T-helper 2 cell treated with Interferon-gamma antibody and Interleukin-4, amounts not matched to agents 100 ng/mL and 5 ng/mL, for 36 hours (primary cell): ENCODE measurements around the gene ZNF565. TPM values are rescaled to one million over a fixed set of nuclear protein-coding genes. Genes with fewer than 3 reads are reported as not detected.
"Not testable (repeated sequence)": the region's sequence is repeated elsewhere in the genome, so short reads cannot be mapped to it uniquely, and the experiment has no call there.

Experiments used
- intact Hi-C: fragments of 100-400 bp; cut with micrococcal nuclease; formaldehyde crosslinking; loops from one replicate; pipeline ENCODE4 v1.15.1; 2023
- total RNA-seq: library from RNA; stranded (reverse); gene quantifications from 2 replicates; pipeline ENCODE4 v1.2.3, GENCODE V29; 2022

ZNF565 gene
- total RNA-seq, 1 donor from 2014 or later: 3.0 TPM

DNA sequence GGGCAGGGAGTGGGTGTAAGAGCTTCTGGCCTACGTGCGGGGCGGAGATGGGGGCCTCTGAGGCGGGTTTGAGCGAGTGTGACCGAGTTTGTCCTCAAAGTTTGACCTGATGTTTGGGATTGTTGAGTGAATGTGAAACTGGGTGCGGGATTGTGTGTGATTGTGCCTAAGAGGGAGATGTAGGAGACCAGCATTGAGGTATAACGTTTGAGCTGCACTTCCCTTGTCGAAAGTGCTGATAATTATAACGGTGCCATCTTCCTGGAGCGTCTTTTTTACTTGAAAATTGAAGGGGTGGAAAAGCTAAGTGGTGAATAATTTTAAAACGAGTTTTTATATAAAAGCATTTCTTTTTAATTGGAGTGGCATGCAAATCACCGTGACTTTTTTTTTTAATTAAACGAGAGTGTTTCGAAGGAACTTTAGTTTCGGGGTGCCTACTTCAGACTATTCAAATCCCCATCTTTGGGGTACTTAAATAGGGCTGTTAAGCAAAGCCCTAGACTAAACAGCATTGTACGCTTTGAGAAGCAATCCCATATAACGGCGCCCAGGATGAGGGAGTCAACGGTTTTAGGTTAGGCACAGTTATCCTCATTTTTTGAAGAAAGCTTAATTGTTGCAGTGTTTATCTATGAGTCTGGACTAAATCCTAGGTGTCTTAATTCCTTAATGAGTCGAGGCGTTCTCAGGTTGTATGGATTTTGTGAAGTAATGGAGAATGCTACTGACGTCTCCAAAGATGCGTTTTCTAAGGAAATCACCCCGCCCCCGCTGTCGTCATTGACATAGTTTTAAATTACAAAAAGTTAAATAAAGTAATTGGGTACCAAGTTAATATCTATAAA, 1.0 kb upstream of the ZNF565 start:
- intact Hi-C loops: loop anchor here (1.0 to 10.0 kb wide), 7 partner anchors 75 to 1159 kb away; partner anchors contain the start of genes CAPNS1, ZNF382, ZNF420 and ZNF461

- intact Hi-C loops: loop anchor here (10.0 kb wide), 3 partner anchors 362 to 1162 kb away; partner anchors contain the start of genes ZNF382, ZNF527 and ZNF529
Observed at GRCh38 chr19:36212895-36213294, 1.6 kb downstream of the ZNF565 start.

GRCh38 chr19:36210497-36210896, 4.0 kb downstream of the ZNF565 start:
- intact Hi-C loops: loop anchor here (10.0 kb wide), 3 partner anchors 364 to 1164 kb away; partner anchors contain the start of genes ZNF382, ZNF527 and ZNF529

DNA sequence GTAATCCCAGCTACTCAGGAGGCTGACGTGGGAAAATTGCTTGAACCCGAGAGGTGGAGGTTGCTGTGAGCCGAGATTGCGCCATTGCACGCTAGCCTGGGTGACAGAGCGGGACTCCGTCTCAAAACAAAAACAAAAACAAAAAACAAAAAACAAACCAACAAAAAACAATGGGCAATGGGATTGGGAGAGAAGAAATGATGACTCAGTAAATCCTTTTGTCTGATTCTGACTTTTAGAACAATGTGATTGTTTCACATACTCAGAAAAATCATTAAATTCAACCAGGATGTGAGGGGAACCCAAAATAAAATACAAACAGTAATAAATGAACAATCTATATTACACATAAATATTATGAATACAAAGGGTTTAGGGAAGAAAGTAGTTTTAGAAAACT, 5.1 kb downstream of the ZNF565 start:
- intact Hi-C loops: no loop called here

- intact Hi-C loops: no loop called here
Observed at GRCh38 chr19:36207605-36208252, 6.7 kb downstream of the ZNF565 start.

DNA sequence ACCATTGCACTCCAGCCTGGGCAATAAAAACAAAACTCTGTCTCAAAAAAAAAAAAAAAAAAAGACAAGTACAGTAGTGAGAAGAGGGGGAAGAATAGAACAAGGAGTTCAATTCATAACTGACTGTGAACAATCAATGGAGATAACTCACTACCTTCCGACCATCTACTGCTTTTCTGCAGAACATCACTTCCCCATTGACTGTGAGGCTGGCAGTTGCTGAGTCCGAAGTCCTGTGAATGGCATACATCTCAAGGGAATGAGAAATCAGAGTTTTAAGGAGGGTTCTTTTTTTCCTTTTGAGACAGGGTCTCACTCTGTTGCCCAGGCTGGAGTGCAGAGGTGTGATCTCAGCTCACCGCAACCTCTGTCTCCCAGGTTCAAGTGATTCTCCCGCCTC, 11.2 kb downstream of the ZNF565 start:
- intact Hi-C loops: no loop called here

DNA sequence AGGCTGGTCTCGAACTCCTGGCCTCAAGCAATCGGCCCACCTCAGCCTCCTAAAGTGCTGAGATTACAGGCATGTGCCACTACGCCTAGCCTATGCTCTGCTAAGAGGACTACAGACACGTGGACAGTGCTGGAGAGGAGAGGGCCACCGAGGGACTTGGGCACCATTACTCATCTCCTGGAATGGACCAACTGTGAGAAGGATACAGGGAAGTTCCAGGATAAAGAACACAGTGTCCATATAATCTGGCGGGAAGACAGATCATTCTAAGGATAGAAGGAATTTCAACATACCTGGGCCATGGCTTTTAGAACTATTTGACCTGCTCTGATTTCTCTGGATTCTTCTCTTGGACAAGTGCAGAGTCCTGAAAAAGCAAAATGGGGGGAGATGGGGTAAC, 12.8 kb downstream of the ZNF565 start:
- intact Hi-C loops: no loop called here

DNA sequence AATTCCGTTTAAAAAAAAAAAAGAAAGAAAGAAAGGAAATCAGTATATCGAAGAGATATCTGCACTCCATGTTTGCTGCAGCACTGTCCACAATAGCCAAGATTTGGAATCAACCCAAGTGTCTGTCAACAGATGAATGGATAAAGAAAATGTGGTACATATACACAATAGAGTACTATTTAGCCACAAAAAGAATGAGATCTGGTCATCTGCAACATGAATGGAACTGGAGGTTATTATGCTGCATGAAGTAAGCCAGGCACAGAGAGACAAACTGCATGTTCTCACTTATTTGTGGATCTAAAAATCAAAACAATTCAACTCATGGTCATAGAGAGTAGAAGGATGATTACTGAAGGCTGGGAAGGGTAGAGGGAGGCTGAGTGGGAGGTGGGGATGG, 16.3 kb downstream of the ZNF565 start:
- intact Hi-C loops: no loop called here

- intact Hi-C loops: no loop called here
Observed at GRCh38 chr19:36196249-36196648, 18.2 kb downstream of the ZNF565 start.

DNA sequence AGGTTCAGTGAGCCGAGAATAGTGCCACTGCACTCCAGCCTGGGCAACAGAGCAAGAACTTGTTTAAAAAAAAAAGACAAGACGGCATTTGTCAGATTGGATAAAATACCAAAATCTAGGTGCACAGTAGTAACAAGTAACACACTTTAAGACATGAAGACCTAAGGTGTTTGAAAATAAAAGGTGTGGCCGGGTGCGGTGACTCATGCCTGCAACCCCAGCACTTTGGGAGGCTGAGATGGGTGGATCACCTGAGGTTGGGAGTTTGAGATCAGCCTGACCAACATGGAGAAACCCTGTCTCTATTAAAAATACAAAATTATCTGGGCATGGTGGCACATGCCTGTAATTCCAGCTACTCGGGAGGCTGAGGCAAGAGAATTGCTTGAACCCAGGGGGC, 27.7 kb downstream of the ZNF565 start:
- intact Hi-C loops: not testable (repeated sequence)

- intact Hi-C loops: no loop called here
Observed at GRCh38 chr19:36183245-36183628, 31.2 kb downstream of the ZNF565 start.

- intact Hi-C loops: no loop called here
Observed at GRCh38 chr19:36182612-36183244, 31.7 kb downstream of the ZNF565 start.

- intact Hi-C loops: not testable (repeated sequence)
Observed at GRCh38 chr19:36179077-36179476, 35.4 kb downstream of the ZNF565 start.

GRCh38 chr19:36173846-36174245, 40.6 kb downstream of the ZNF565 start:
- intact Hi-C loops: not testable (repeated sequence)

GRCh38 chr19:36172852-36173251, 41.6 kb downstream of the ZNF565 start:
- intact Hi-C loops: no loop called here

DNA sequence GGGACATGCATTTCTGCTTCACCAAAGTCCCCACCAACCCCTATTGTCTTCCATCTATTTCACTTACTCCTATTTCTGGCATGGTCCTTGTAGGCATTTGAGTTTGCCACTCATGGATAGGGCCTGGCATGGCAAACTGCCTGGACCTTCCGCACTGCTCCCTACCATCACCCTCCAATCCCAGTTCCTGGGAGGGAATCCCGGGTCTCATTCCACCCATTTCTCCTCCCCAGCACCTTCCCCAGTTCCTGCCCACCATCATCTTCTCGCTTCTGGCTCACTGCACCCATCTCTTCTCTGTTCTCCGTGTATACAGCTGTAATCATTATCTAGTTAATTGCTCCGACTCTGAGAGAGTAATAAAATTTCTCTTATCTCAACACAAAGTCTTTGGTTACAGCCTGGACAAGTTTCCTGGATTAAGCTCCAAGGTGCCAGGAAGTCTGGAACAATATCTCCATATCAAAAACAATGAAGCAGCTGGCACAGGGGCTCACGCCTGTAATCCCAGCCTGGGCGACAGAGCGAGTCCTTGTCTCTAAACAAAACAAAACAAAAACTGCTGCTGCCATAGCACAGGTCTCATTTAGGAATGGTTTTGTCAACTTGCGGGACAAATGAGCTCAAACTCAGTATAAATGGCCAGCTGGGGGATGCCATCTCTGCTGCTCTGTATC, 45.2 kb downstream of the ZNF565 start:
- intact Hi-C loops: no loop called here

DNA sequence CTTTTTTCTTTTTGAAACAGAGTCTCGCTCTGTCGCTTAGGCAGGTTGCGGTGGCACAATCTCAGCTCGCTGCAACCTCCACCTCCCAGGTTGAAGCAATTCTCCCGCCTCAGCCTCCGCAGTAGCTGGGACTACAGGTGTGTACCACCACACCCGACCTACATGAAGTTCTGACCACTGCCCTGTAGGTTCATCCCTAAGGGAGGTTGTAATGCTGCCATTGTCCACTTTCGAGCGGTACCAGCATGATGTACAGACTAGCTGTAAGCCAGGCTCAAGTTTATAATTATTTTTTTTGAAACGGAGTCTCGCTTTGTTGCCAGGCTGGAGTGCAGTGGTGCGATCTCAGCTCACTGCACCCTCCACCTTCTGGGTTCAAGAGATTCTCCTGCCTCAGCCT, 50.7 kb downstream of the ZNF565 start:
- intact Hi-C loops: no loop called here

DNA sequence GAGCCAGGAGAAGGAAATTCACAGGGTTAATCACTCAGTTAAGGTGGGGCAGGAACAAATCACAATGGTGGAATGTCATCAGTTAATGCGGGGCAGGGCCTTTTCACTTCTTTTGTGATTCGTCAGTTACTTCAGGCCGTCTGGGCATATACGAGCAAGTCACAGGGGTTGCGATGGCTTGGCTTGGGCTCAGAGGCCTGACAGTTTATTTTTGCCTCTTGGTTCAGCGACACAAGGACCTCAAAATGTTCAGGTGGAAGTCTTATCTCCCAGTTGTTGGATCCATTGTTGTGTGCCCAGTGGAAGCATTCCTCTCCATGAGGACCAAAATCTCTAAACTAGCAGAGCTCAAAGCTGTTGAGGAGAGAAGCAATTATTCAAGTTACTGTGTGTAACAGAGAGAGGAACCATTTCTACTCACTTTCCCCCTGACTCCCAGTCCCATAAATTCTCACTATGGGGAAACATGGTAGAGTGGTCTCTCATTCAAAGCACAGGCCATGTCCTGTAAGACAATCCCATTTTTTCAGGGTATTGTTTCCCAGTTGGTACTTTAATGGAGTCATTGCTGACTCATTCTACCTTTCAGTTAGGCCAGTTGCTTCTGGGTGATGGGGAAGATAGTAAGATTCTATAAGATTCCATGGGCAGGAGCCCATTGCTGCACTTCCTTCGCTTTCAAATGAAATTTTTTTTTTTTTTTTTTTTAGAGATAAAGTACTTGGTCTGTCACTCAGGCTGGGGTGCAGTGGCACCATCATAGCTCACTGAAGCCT, 53.5 kb downstream of the ZNF565 start:
- intact Hi-C loops: no loop called here

- intact Hi-C loops: no loop called here
Observed at GRCh38 chr19:36153126-36153525, 61.3 kb downstream of the ZNF565 start.

DNA sequence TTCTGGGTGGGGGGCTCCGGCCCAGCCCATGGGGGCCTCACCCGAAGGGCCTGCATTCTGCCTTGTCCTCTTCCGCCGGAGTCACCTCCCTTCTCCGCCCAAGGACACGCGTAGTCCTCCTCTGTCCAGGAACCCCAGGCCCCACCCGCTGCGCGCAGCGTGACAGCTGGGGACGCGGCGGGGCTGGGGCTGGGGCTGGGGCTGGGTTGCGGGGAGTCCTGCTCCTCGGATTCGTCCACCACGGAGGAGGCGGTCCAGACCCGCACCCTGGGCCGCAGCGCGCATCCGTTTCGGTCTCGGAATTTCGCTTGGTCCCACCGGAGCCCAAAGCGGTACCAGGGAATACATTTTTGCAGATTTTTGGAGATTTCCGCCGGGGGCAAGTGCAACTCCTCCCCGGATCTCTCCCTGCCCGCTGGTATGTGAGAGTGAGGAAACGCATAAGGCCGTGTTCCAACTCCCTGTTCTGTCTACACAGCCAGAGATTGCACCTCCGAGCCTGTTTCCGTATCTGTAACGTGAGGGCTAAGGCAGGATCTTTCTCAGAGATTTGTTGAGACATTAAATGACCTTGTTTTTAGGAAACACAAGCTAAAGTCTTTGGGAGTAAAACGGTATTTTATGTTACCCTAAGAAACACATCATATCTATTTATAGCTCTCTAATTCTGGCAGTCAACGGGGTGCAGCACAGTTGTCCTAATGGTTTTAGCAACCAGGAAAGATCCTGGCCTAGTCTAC, 61.9 kb downstream of the ZNF565 start, which contains the start of gene COX7A1:
COX7A1 (minus strand) TSS at position 96 of the 740 bp plus-strand sequence; CDS start at position 56, 40 bp downstream.
- intact Hi-C loops: no loop called here
